IMR-90 (cell line): ENCODE data around the gene MEX3B. TPM values are rescaled to one million over a fixed set of nuclear protein-coding genes. Genes with fewer than 3 reads are reported as not detected.

Source experiments
- ATAC-seq: fragments of 200-7000 bp; cut with Tn5 transposase; 2 replicates; pipeline ENCODE4 v1.9.1; 2020; ENCODE audit warnings: low read depth, mild to moderate bottlenecking, moderate library complexity
- BruUV-seq: library from RNA; stranded (reverse); fragments of 400-500 nt; replicated peaks from 2 replicates; lab custom pipeline; 2021; lab: Mats Ljungman, UMichigan
- CTCF ChIA-PET: fragments of 300-600 bp; formaldehyde crosslinking; extraction: SDS; loops from one replicate; lab custom pipeline; 2021; ENCODE audit warnings: antibody characterized with exemption; lab: Yijun Ruan, JAX
- POLR2A ChIA-PET: fragments of 300-600 bp; sonication (Branson Sonifier 250); formaldehyde crosslinking; loops from one replicate; lab custom pipeline; 2022; ENCODE audit warnings: antibody characterized with exemption; ENCODE audit not compliant: unreplicated experiment; lab: Charles Lee
- DNase-seq: peaks from one replicate; pipeline ENCODE4 v3.0.0; 2013
- H2AFZ ChIP-seq: replicated peaks from 2 replicates; pipeline ENCODE3; 2013; ENCODE audit warnings: low read length, mild to moderate bottlenecking; ENCODE audit not compliant: poor library complexity
- H2AK5ac ChIP-seq: 2 replicates; pipeline ENCODE4 v1.6.1; 2013; ENCODE audit warnings: low read depth, low read length, inconsistent platforms
- H2AK9ac ChIP-seq: replicated peaks from 2 replicates; pipeline ENCODE3; 2013; ENCODE audit warnings: mild to moderate bottlenecking, low read depth, low read length, moderate library complexity; ENCODE audit not compliant: poor library complexity
- H2BK120ac ChIP-seq: 2 replicates; pipeline ENCODE4 v1.6.1; 2013; ENCODE audit warnings: low read depth, low read length, inconsistent platforms
- H2BK15ac ChIP-seq: 3 replicates; pipeline ENCODE4 v1.6.1; 2013; ENCODE audit warnings: low read depth, low read length, inconsistent platforms
- H2BK20ac ChIP-seq: 2 replicates; pipeline ENCODE4 v1.6.1; 2013; ENCODE audit warnings: low read depth, mild to moderate bottlenecking, inconsistent platforms, low read length, moderate library complexity
- H2BK5ac ChIP-seq: 2 replicates; pipeline ENCODE4 v1.6.1; 2013; ENCODE audit warnings: mild to moderate bottlenecking, low read depth, low read length, inconsistent platforms; ENCODE audit not compliant: poor library complexity, severe bottlenecking
- H3K14ac ChIP-seq: replicated peaks from 2 replicates; pipeline ENCODE4 v1.6.1; 2013; ENCODE audit warnings: low read depth, low read length, inconsistent platforms
- H3K18ac ChIP-seq: 2 replicates; pipeline ENCODE4 v1.6.1; 2013; ENCODE audit warnings: low read depth, low read length, control low read depth
- H3K23ac ChIP-seq: 2 replicates; pipeline ENCODE4 v1.6.1; 2013; ENCODE audit warnings: low read depth, low read length, inconsistent platforms
- H3K27ac ChIP-seq: 2 replicates; pipeline ENCODE4 v1.5.1; 2013; ENCODE audit warnings: mild to moderate bottlenecking, control low read depth, low read length; ENCODE audit not compliant: insufficient read depth
- H3K27me3 ChIP-seq: 2 replicates; pipeline ENCODE4 v1.6.1; 2013; ENCODE audit warnings: low read length; ENCODE audit not compliant: control insufficient read depth, insufficient read depth
- H3K36me3 ChIP-seq: 2 replicates; pipeline ENCODE4 v1.6.1; 2013; ENCODE audit warnings: low read length, mixed read lengths; ENCODE audit not compliant: control insufficient read depth, insufficient read depth
- H3K4ac ChIP-seq: 2 replicates; pipeline ENCODE4 v1.6.1; 2013; ENCODE audit warnings: low read depth, low read length, inconsistent platforms
- H3K4me1 ChIP-seq: 2 replicates; pipeline ENCODE4 v1.6.1; 2013; ENCODE audit warnings: low read length, mixed read lengths; ENCODE audit not compliant: control insufficient read depth, insufficient read depth
- H3K4me2 ChIP-seq: 2 replicates; pipeline ENCODE4 v1.6.1; 2013; ENCODE audit warnings: low read depth, mild to moderate bottlenecking, control low read depth, low read length, moderate library complexity
- H3K4me3 ChIP-seq: 2 replicates; pipeline ENCODE4 v1.5.1; 2013; ENCODE audit warnings: low read depth, mild to moderate bottlenecking, control low read depth, low read length, moderate library complexity; ENCODE audit not compliant: insufficient read depth
- H3K56ac ChIP-seq: 2 replicates; pipeline ENCODE4 v1.6.1; 2013; ENCODE audit warnings: low read length, inconsistent platforms; ENCODE audit not compliant: insufficient read depth; ENCODE audit errors: extremely low read depth
- H3K79me1 ChIP-seq, 2 experiments: 2 replicates each; pipeline ENCODE4 v1.6.1; 2013; ENCODE audit warnings: low read length in 2 of 2, inconsistent platforms in 1 of 2, low read depth in 1 of 2
- H3K9ac ChIP-seq: 2 replicates; pipeline ENCODE4 v1.6.1; 2013; ENCODE audit warnings: low read depth, low read length, control low read depth
- H3K9me1 ChIP-seq: 2 replicates; pipeline ENCODE4 v1.6.1; 2013; ENCODE audit warnings: low read length, inconsistent platforms; ENCODE audit not compliant: insufficient read depth
- H3K9me3 ChIP-seq: 2 replicates; pipeline ENCODE4 v1.6.1; 2013; ENCODE audit warnings: low read length; ENCODE audit not compliant: control insufficient read depth, insufficient read depth
- H4K20me1 ChIP-seq: 2 replicates; pipeline ENCODE4 v1.6.1; 2013; ENCODE audit warnings: low read length, inconsistent platforms; ENCODE audit not compliant: insufficient read depth
- H4K5ac ChIP-seq: 2 replicates; pipeline ENCODE4 v1.6.1; 2013; ENCODE audit warnings: mild to moderate bottlenecking, low read depth, low read length, control low read depth
- H4K8ac ChIP-seq, 2 experiments: 2 replicates each; pipeline ENCODE4 v1.6.1; 2013; ENCODE audit warnings: low read depth in 2 of 2, low read length in 2 of 2, control low read depth in 1 of 2, inconsistent platforms in 1 of 2
- H4K91ac ChIP-seq: 2 replicates; pipeline ENCODE4 v1.6.1; 2013; ENCODE audit warnings: low read depth, low read length, inconsistent platforms; ENCODE audit not compliant: insufficient read depth
- BHLHE40 ChIP-seq: fragments of 150-350 bp; IDR thresholded peaks from 2 replicates; pipeline ENCODE4 v1.6.1; 2016; ENCODE audit warnings: mild to moderate bottlenecking, low read depth, low read length
- CEBPB ChIP-seq: IDR thresholded peaks from 2 replicates; pipeline ENCODE4 v1.6.1; 2012; ENCODE audit warnings: low read depth, low read length, improper control_type of control experiment
- FOS ChIP-seq: fragments of 150-350 bp; IDR thresholded peaks from 2 replicates; pipeline ENCODE4 v1.6.1; 2016; ENCODE audit warnings: low read depth, low read length
- NFE2L2 ChIP-seq: fragments of 150-350 bp; IDR thresholded peaks from 2 replicates; pipeline ENCODE4 v1.6.1; 2016; ENCODE audit warnings: low read depth, mild to moderate bottlenecking, low read length
- POLR2A ChIP-seq: IDR thresholded peaks from 2 replicates; pipeline ENCODE4 v1.6.1; 2012; ENCODE audit warnings: mild to moderate bottlenecking, low read depth, low read length
- RCOR1 ChIP-seq: IDR thresholded peaks from 2 replicates; pipeline ENCODE4 v1.6.1; 2012; ENCODE audit warnings: mild to moderate bottlenecking, low read length, improper control_type of control experiment; ENCODE audit not compliant: insufficient replicate concordance
- USF2 ChIP-seq: fragments of 150-350 bp; IDR thresholded peaks from 2 replicates; pipeline ENCODE4 v1.6.1; 2017; ENCODE audit warnings: mild to moderate bottlenecking, antibody characterized with exemption, low read length, low read depth
- WGBS, 2 experiments: methylation state at CpG; one replicate each; pipeline versions ENCODE4 v1.1.5 to v1.1.7; 2013; ENCODE audit warnings: missing lambda C conversion rate in 2 of 2; ENCODE audit not compliant: insufficient read length in 1 of 2; ENCODE audit errors: extremely low coverage in 2 of 2; 5-methylcytosine and 5-hydroxymethylcytosine counted together
- dilution Hi-C: fragments of 300-500 bp; cut with HindIII; formaldehyde crosslinking; loops from one replicate; pipeline ENCODE4 v1.14.3; 2018; ENCODE audit warnings: low sequenced_read_pairs; ENCODE audit not compliant: unreplicated experiment
- in situ Hi-C: fragments of 300-500 bp; cut with MboI; formaldehyde crosslinking; loops from 3 replicates; pipeline ENCODE4 v1.14.3; 2019; ENCODE audit warnings: low sequenced_read_pairs, inconsistent platforms, mixed read lengths
- intact Hi-C: fragments of 100-400 bp; cut with micrococcal nuclease; formaldehyde crosslinking; loops from 2 replicates; pipeline ENCODE4 v1.10.0; 2022
- polyA plus RNA-seq, 3 experiments: library from polyadenylated mRNA; depleted of rRNA; stranded (reverse); fragments of >200 nt; gene quantifications; 2 replicates each; pipeline ENCODE4 v1.2.3, GENCODE V29; 2012; ENCODE audit warnings: low replicate concordance in 1 of 3
- total RNA-seq: library from RNA; depleted of rRNA; stranded (reverse); fragments of >200 nt; gene quantifications from 2 replicates; pipeline ENCODE4 v1.2.3, GENCODE V29; 2012
- TF ChIP-seq, protein P1 (sequence below): fragments of 150-350 bp; IDR thresholded peaks from 2 replicates; pipeline ENCODE4 v1.6.1; 2016; ENCODE audit warnings: low read depth, mild to moderate bottlenecking, low read length, moderate library complexity, borderline replicate concordance

MEX3B gene
- total and polyA plus RNA-seq, 2 of the 4 experiments (the other 2 are of a cell fraction): 3.6 to 12.9 TPM

DNA sequence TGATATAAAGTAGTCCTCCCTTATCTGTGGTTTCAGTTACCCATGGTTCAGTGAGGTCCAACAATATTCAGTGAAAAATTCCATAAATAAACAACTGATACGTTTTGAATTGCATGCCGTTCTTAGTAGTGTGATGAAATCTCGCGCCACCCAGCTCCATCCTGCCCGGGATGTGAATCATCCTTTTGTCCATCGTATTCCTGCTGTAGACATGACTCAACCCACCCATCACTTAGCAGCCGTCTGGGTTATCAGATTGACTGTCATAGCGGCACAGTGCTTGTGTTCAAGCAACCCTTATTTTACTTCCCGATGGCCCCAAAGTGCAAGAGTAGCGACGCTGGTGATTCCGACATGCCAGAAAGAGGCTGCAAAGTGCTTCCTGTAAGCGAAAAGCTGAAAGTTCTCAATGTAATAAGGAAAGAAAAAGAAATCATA is 48.0 kb upstream of the MEX3B start:
- no peak overlapping the region for H2AK9ac ChIP-seq
- H4K91ac ChIP-seq: peak overlapping the region; percentile 58; the same call in 1 of the 2 replicates
- no peak overlapping the region for H3K9ac ChIP-seq
- TF ChIP-seq, protein P1, sequence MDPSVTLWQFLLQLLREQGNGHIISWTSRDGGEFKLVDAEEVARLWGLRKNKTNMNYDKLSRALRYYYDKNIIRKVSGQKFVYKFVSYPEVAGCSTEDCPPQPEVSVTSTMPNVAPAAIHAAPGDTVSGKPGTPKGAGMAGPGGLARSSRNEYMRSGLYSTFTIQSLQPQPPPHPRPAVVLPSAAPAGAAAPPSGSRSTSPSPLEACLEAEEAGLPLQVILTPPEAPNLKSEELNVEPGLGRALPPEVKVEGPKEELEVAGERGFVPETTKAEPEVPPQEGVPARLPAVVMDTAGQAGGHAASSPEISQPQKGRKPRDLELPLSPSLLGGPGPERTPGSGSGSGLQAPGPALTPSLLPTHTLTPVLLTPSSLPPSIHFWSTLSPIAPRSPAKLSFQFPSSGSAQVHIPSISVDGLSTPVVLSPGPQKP: no peak
- peak; percentile 97 for TF ChIP-seq CEBPB
- TF ChIP-seq NFE2L2: no peak
- no peak for TF ChIP-seq POLR2A
- TF ChIP-seq RCOR1: peak; percentile 66
- TF ChIP-seq USF2: no peak
- peak; percentile 96 for TF ChIP-seq FOS
- peak; percentile 59 for TF ChIP-seq BHLHE40
- H4K8ac ChIP-seq: peak overlapping the region; percentile 2 to 59; a peak in 2 of 4 replicates
- peak overlapping the region; percentile 10 for H2BK5ac ChIP-seq
- H3K79me1 ChIP-seq: peaks cover 0 to 10% of the 10 kb centered on the region in 2 experiments; a peak in 2 of 4 replicates
- ChIA-PET POLR2A (no interaction called here), CTCF (interaction anchor here (0.6 to 1.3 kb wide), 3 partner anchors 12 to 335 kb away, joined by 3 to 7 read pairs (median 4); no protein-coding TSS in a partner anchor)
- H3K23ac ChIP-seq: no peak overlapping the region; the same call in 1 of the 2 replicates
- dilution Hi-C loops: no loop called here
- peaks cover 8% of the 10 kb centered on the region for H3K9me1 ChIP-seq
- BruUV-seq: no TSS peak
- no peak overlapping the region for H4K5ac ChIP-seq
- H3K27me3 ChIP-seq: no peaks in the 10 kb centered on the region
- peak overlapping the region; percentile 35; the same call in 1 of the 2 replicates for H3K4me2 ChIP-seq
- no peak overlapping the region for H2AK5ac ChIP-seq
- no peak overlapping the region for H3K56ac ChIP-seq
- ATAC-seq (peak; percentile 97), DNase-seq (peak; percentile 97)
- no peak overlapping the region for H3K4me3 ChIP-seq
- H2BK120ac ChIP-seq: peak overlapping the region; percentile 72
- no peaks in the 10 kb centered on the region for H3K36me3 ChIP-seq
- in situ Hi-C loops: no loop called here
- WGBS, 2 experiments: 0% methylated on average over 1 of the region's 13 CpGs; no CpG with 5 or more reads in 1 of the 2 experiments
- H2BK20ac ChIP-seq: peak overlapping the region; percentile 75
- no peaks in the 10 kb centered on the region for H4K20me1 ChIP-seq
- 0 out of 2 replicates have a peak, but pooled peaks cover 2% of the 10 kb centered on the region for H3K9me3 ChIP-seq
- H3K4ac ChIP-seq: peak overlapping the region; percentile 92
- intact Hi-C loops: no loop called here
- peak overlapping the region; percentile 13; the same call in 2 of the 3 replicates for H2BK15ac ChIP-seq
- H2AFZ ChIP-seq: no peak overlapping the region
- no peak overlapping the region for H3K27ac ChIP-seq
- 0 out of 2 replicates have a peak overlapping the region, but pooled peaks have one; percentile 5 for H3K14ac ChIP-seq
- no peak overlapping the region for H3K18ac ChIP-seq
- peaks cover 3% of the 10 kb centered on the region; the same call in 1 of the 2 replicates for H3K4me1 ChIP-seq
